OCI-LY7 (cell line): ENCODE results near the gene DNAJC24. TPM values are rescaled to one million over a fixed set of nuclear protein-coding genes. Genes with fewer than 3 reads are reported as not detected.

Experiments used
- BruUV-seq: library from RNA; stranded (reverse); fragments of 400-500 nt; replicated peaks from 2 replicates; lab custom pipeline; 2021; lab: Mats Ljungman, UMichigan
- CTCF ChIA-PET: fragments of 300-600 bp; sonication (Branson Sonifier 250); formaldehyde crosslinking; loops from one replicate; lab custom pipeline; 2022; ENCODE audit warnings: antibody characterized with exemption; ENCODE audit not compliant: unreplicated experiment; lab: Charles Lee
- POLR2A ChIA-PET: fragments of 300-600 bp; sonication (Branson Sonifier 250); formaldehyde crosslinking; loops from one replicate; lab custom pipeline; 2022; ENCODE audit warnings: antibody characterized with exemption; lab: Charles Lee
- DNase-seq: peaks from one replicate; pipeline ENCODE4 v3.0.0-alpha.2; 2015; ENCODE audit warnings: low spot score
- H2AFZ ChIP-seq: fragments of 200-600 bp; sonication (generic), shearing (Covaris generic); 2 replicates; pipeline ENCODE4 v1.6.1; 2014; ENCODE audit warnings: mild to moderate bottlenecking, antibody characterized with exemption, low read length, moderate library complexity
- H3K27ac ChIP-seq: fragments of 200-600 bp; sonication (generic); 2 replicates; pipeline ENCODE4 v1.5.1; 2014; ENCODE audit warnings: mixed run types, low read depth, mild to moderate bottlenecking, moderate library complexity, low read length, inconsistent platforms; ENCODE audit not compliant: poor library complexity, severe bottlenecking
- H3K36me3 ChIP-seq: fragments of 200-600 bp; sonication (generic); 2 replicates; pipeline ENCODE4 v1.6.1; 2014; ENCODE audit warnings: mild to moderate bottlenecking, antibody characterized with exemption, low read length, moderate library complexity, mixed read lengths; ENCODE audit not compliant: insufficient read depth
- H3K4me1 ChIP-seq: fragments of 200-600 bp; sonication (generic); 2 replicates; pipeline ENCODE4 v1.5.1; 2014; ENCODE audit warnings: mild to moderate bottlenecking, low read length; ENCODE audit not compliant: insufficient read depth, poor library complexity, severe bottlenecking
- H3K4me2 ChIP-seq: fragments of 200-600 bp; sonication (generic); 2 replicates; pipeline ENCODE4 v1.6.1; 2014; ENCODE audit warnings: mild to moderate bottlenecking, low read length
- H3K4me3 ChIP-seq: fragments of 200-600 bp; sonication (generic); 2 replicates; pipeline ENCODE4 v1.5.1; 2014; ENCODE audit warnings: mild to moderate bottlenecking, low read depth, low read length; ENCODE audit not compliant: poor library complexity, severe bottlenecking
- H3K79me2 ChIP-seq: fragments of 200-600 bp; sonication (generic); 2 replicates; pipeline ENCODE4 v1.6.1; 2016; ENCODE audit warnings: low read depth, mild to moderate bottlenecking, low read length, moderate library complexity, mixed read lengths; ENCODE audit not compliant: insufficient read depth
- H3K9me2 ChIP-seq: fragments of 200-600 bp; sonication (generic); 2 replicates; pipeline ENCODE4 v1.6.1; 2016; ENCODE audit warnings: mild to moderate bottlenecking, low read length, mixed read lengths; ENCODE audit not compliant: insufficient read depth
- H3K9me3 ChIP-seq: fragments of 200-600 bp; sonication (generic); 2 replicates; pipeline ENCODE4 v1.6.1; 2014; ENCODE audit warnings: mild to moderate bottlenecking, mixed run types, low read length, mixed read lengths
- H4K20me1 ChIP-seq: fragments of 200-600 bp; sonication (generic); 2 replicates; pipeline ENCODE4 v1.6.1; 2014; ENCODE audit warnings: mild to moderate bottlenecking, antibody characterized with exemption, low read length, moderate library complexity, mixed read lengths; ENCODE audit not compliant: insufficient read depth
- EZH2phosphoT487 ChIP-seq: fragments of 200-600 bp; sonication (generic); IDR thresholded peaks from 2 replicates; pipeline ENCODE4 v1.6.1; 2018; ENCODE audit warnings: low read depth, borderline replicate concordance, mild to moderate bottlenecking, mixed run types, antibody characterized with exemption, low read length, moderate library complexity, mixed read lengths
- intact Hi-C: fragments of 100-400 bp; cut with micrococcal nuclease; formaldehyde crosslinking; loops from one replicate; pipeline ENCODE4 v1.10.0; 2022; ENCODE audit not compliant: unreplicated experiment
- total RNA-seq, 2 experiments: library from RNA; depleted of rRNA in 1 of 2; stranded (reverse); fragments of >200 nt in 1 of 2; shearing (Covaris generic) in 1 of 2; gene quantifications; 2 replicates each; pipeline ENCODE4 v1.2.3, GENCODE V29; 2014 to 2022
- TF ChIP-seq, protein P1 (sequence below): fragments of 200-600 bp; sonication (generic); conservative IDR thresholded peaks from 2 replicates; pipeline ENCODE4 v1.5.1; 2014; ENCODE audit warnings: mild to moderate bottlenecking, antibody characterized with exemption, low read length, moderate library complexity, mixed read lengths

Gene DNAJC24
- total RNA-seq, 2 experiments from 2014 or later: 11.6 to 16.3 TPM

- Histone ChIP-seq H3K4me2 (no peak overlapping the region), H3K9me3 (no peaks in the 10 kb centered on the region), H2AFZ (no peak overlapping the region), H3K4me3 (no peak overlapping the region), H3K9me2 (no peaks in the 10 kb centered on the region), H3K27ac (no peak overlapping the region), H3K36me3 (no peaks in the 10 kb centered on the region), H3K4me1 (no peaks in the 10 kb centered on the region), H4K20me1 (no peaks in the 10 kb centered on the region), H3K79me2 (no peaks in the 10 kb centered on the region)
- no TSS peak for BruUV-seq
- TF ChIP-seq, protein P1, sequence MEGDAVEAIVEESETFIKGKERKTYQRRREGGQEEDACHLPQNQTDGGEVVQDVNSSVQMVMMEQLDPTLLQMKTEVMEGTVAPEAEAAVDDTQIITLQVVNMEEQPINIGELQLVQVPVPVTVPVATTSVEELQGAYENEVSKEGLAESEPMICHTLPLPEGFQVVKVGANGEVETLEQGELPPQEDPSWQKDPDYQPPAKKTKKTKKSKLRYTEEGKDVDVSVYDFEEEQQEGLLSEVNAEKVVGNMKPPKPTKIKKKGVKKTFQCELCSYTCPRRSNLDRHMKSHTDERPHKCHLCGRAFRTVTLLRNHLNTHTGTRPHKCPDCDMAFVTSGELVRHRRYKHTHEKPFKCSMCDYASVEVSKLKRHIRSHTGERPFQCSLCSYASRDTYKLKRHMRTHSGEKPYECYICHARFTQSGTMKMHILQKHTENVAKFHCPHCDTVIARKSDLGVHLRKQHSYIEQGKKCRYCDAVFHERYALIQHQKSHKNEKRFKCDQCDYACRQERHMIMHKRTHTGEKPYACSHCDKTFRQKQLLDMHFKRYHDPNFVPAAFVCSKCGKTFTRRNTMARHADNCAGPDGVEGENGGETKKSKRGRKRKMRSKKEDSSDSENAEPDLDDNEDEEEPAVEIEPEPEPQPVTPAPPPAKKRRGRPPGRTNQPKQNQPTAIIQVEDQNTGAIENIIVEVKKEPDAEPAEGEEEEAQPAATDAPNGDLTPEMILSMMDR: no peak
- no peak for TF ChIP-seq EZH2phosphoT487
- intact Hi-C loops: no loop called here
- ChIA-PET CTCF (no interaction called here), POLR2A (no interaction called here)
- no peak for DNase-seq
Observed at GRCh38 chr11:31328697-31329096, 41.0 kb upstream of the DNAJC24 start.

- Histone ChIP-seq H3K79me2 (no peaks in the 10 kb centered on the region), H3K9me3 (no peaks in the 10 kb centered on the region), H2AFZ (no peak overlapping the region), H3K4me2 (no peak overlapping the region), H3K36me3 (no peaks in the 10 kb centered on the region), H3K4me1 (no peaks in the 10 kb centered on the region), H3K27ac (no peak overlapping the region), H3K9me2 (no peaks in the 10 kb centered on the region), H4K20me1 (no peaks in the 10 kb centered on the region), H3K4me3 (no peak overlapping the region)
- ChIA-PET CTCF (no interaction called here), POLR2A (no interaction called here)
- DNase-seq: no peak
- BruUV-seq: no TSS peak
- TF ChIP-seq EZH2phosphoT487: no peak
- TF ChIP-seq, protein P1: no peak
- intact Hi-C loops: no loop called here
Observed at GRCh38 chr11:31337806-31338205, 31.9 kb upstream of the DNAJC24 start.

GRCh38 chr11:31340903-31341572, 28.6 kb upstream of the DNAJC24 start:
- ChIA-PET CTCF (interaction anchor here (1.2 kb wide), 1 partner anchor 24 kb away, joined by 3 read pairs; no protein-coding TSS in a partner anchor), POLR2A (interaction anchor here (0.8 kb wide), 1 partner anchor 14 kb away, joined by 3 read pairs; no protein-coding TSS in a partner anchor)
- no peak overlapping the region for H3K4me3 ChIP-seq
- H3K4me2 ChIP-seq: no peak overlapping the region
- H3K79me2 ChIP-seq: no peaks in the 10 kb centered on the region
- no peaks in the 10 kb centered on the region for H3K9me2 ChIP-seq
- no peaks in the 10 kb centered on the region for H3K36me3 ChIP-seq
- intact Hi-C loops: no loop called here
- BruUV-seq: no TSS peak
- no peaks in the 10 kb centered on the region for H3K4me1 ChIP-seq
- no peaks in the 10 kb centered on the region for H3K9me3 ChIP-seq
- H2AFZ ChIP-seq: no peak overlapping the region
- DNase-seq: peak; percentile 24
- no peaks in the 10 kb centered on the region for H4K20me1 ChIP-seq
- no peak for TF ChIP-seq EZH2phosphoT487
- TF ChIP-seq, protein P1: peak; percentile 79
- H3K27ac ChIP-seq: no peak overlapping the region
